K562 (cell line): ENCODE results near the gene TMPRSS5. TPM values are rescaled to one million over a fixed set of nuclear protein-coding genes. Genes with fewer than 3 reads are reported as not detected.
A peak's percentile ranks its signal among the peaks of the same experiment; 100 is the strongest.

Source experiments
- EZH2 ChIP-seq: IDR thresholded peaks from 2 replicates; pipeline ENCODE4 v1.6.1; 2012; ENCODE audit warnings: low read depth, mild to moderate bottlenecking, inconsistent platforms, low read length, borderline replicate concordance
- JUND ChIP-seq, 2 experiments: IDR thresholded peaks; 2 replicates in 1 of 2; 3 replicates in 1 of 2; pipeline ENCODE4 v1.6.1; 2011; ENCODE audit warnings: borderline replicate concordance in 2 of 2, low read depth in 2 of 2, low read length in 2 of 2, improper control_type of control experiment in 1 of 2, missing biosample characterization in 1 of 2, missing genetic modification characterization in 1 of 2, missing genetic modification reagents in 1 of 2
- PRDM10 ChIP-seq: fragments of 450-650 bp; IDR thresholded peaks from 2 replicates; pipeline ENCODE4 v1.6.1; 2018; ENCODE audit not compliant: partially characterized antibody
- PURB ChIP-seq: sonication (generic); formaldehyde crosslinking; IDR thresholded peaks from 2 replicates; pipeline ENCODE4 v1.9.0; 2021; ENCODE audit warnings: low read depth, mild to moderate bottlenecking, missing genetic modification reagents
- RAD21 ChIP-seq, 2 experiments: fragments of 250-450 bp in 1 of 2; fragments of 450-650 bp in 1 of 2; sonication (Bioruptor Pico) in 1 of 2; formaldehyde crosslinking in 1 of 2; IDR thresholded peaks in 1 of 2; conservative IDR thresholded peaks in 1 of 2; 2 replicates each; pipeline versions ENCODE4 v1.4.0 to v1.8.0; 2020 to 2022; ENCODE audit warnings: mild to moderate bottlenecking in 2 of 2, moderate library complexity in 1 of 2
- RFX1 ChIP-seq: fragments of 450-650 bp; IDR thresholded peaks from 2 replicates; pipeline ENCODE4 v1.6.1; 2016; ENCODE audit warnings: mild to moderate bottlenecking, moderate library complexity
- SRSF9 ChIP-seq: fragments of 200-400 bp; formaldehyde crosslinking; IDR thresholded peaks from 2 replicates; pipeline ENCODE4 v1.6.1; 2017; ENCODE audit warnings: low read depth, low read length, borderline replicate concordance
- ZFP91 ChIP-seq: sonication (generic); formaldehyde crosslinking; IDR thresholded peaks from 2 replicates; pipeline ENCODE4 v1.8.0; 2022; ENCODE audit warnings: mild to moderate bottlenecking, missing genetic modification reagents
- polyA plus RNA-seq, 8 experiments: library from polyadenylated mRNA; depleted of rRNA in 4 of 8; stranded (reverse) in 5 of 8; unstranded in 3 of 8; fragments of >200 nt; fragmentation: Nextera tagmentation in 2 of 8; fragmentation: Illumina TruSeq in 1 of 8; extraction: Ambion mirVana in 2 of 8; extraction: Trizol in 1 of 8; gene quantifications; 2 replicates each; pipeline versions ENCODE4 v1.2.1 to v1.2.3, GENCODE V29; 2011 to 2014; ENCODE audit warnings: inconsistent platforms in 1 of 8, missing spikeins in 1 of 8
- total RNA-seq, 7 experiments: library from RNA; depleted of rRNA in 6 of 7; stranded (reverse); fragments of >200 nt in 6 of 7; fragmentation: Illumina TruSeq in 2 of 7; extraction: Trizol in 2 of 7; gene quantifications; 2 replicates each; pipeline versions ENCODE4 v1.2.1 to v1.2.3, GENCODE V29; 2011 to 2021; ENCODE audit warnings: low replicate concordance in 1 of 7
- TF ChIP-seq, protein P1 (sequence below), 2 experiments: fragments of 450-650 bp in 1 of 2; sonication (generic) in 1 of 2; formaldehyde crosslinking in 1 of 2; IDR thresholded peaks; 2 replicates each; pipeline versions ENCODE4 v1.7.1 to v1.9.0; 2016 to 2022; ENCODE audit warnings: inconsistent platforms in 1 of 2, mild to moderate bottlenecking in 1 of 2, missing genetic modification reagents in 1 of 2

The TMPRSS5 gene
- total and polyA plus RNA-seq, 9 of the 15 experiments (the other 6 are each of a cell fraction or from before 2014, with no cell fraction given): 0.07 to 0.49 (median 0.17) TPM; not detected in 1

DNA sequence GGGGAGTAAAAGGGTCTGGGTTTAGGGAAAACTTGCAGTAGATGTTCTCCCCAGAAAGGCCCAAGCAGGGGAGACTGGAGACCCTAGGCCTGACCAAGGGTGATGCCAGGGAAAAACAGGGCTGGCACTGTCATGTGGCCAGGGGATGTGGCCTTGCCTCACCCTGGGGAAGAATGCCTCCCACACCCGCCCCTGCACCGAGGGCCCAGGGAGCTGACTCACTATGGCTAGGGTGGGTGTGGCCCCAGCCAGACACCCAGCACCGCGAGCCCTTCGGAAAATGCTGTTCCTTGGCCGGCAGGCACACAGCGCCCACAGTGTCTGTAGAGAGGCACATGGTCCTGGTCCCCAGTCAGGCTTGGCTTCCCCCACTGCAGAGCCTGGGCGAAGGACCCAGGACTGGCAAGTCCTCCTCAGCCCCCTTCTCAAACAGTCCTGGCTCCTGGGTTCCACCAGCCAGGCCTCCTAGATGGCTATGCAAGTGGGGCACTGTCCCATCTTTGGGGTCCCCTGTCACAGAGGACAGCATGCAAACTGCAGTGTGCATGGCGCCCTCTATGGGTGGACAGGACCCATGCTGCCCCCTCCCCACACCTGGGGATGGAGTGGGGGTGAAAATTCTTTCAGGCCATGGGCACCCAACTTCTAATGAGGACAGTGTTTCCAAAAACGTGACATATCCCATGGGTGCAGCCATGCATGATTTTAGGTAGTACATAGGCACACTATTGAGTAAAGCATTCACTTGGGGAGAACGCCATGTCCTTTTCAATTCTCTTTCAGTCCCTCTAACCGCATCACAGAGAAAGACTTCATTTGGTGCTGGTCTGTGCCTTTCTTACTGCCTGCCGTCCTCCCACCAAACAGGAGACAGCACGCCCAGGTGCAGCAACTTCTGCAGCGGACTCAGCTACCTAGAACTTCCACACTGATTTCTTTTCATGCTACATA, 15.2 kb downstream of the TMPRSS5 start (continued):
- TF ChIP-seq SRSF9 (no peak), RAD21 (CRISPR knock-in tag; conservative IDR thresholded peaks at IDR 0.05 in 1 of 2, IDR thresholded peaks at IDR 0.05 in 1 of 2) (peak; percentile 70 to 83), PURB (no peak), RFX1 (no peak), ZFP91 (CRISPR knock-in tag) (no peak), JUND (IDR thresholded peaks at IDR 0.05; ENCODE audit: borderline replicate concordance, low read depth, low read length) (peak; percentile 90), JUND (tag; IDR thresholded peaks at IDR 0.05; ENCODE audit: borderline replicate concordance, low read depth, low read length) (peak; percentile 89; the same call in 2 of the 3 replicates), PRDM10 (peak; percentile 8), EZH2 (no peak)
- TF ChIP-seq, protein P1, sequence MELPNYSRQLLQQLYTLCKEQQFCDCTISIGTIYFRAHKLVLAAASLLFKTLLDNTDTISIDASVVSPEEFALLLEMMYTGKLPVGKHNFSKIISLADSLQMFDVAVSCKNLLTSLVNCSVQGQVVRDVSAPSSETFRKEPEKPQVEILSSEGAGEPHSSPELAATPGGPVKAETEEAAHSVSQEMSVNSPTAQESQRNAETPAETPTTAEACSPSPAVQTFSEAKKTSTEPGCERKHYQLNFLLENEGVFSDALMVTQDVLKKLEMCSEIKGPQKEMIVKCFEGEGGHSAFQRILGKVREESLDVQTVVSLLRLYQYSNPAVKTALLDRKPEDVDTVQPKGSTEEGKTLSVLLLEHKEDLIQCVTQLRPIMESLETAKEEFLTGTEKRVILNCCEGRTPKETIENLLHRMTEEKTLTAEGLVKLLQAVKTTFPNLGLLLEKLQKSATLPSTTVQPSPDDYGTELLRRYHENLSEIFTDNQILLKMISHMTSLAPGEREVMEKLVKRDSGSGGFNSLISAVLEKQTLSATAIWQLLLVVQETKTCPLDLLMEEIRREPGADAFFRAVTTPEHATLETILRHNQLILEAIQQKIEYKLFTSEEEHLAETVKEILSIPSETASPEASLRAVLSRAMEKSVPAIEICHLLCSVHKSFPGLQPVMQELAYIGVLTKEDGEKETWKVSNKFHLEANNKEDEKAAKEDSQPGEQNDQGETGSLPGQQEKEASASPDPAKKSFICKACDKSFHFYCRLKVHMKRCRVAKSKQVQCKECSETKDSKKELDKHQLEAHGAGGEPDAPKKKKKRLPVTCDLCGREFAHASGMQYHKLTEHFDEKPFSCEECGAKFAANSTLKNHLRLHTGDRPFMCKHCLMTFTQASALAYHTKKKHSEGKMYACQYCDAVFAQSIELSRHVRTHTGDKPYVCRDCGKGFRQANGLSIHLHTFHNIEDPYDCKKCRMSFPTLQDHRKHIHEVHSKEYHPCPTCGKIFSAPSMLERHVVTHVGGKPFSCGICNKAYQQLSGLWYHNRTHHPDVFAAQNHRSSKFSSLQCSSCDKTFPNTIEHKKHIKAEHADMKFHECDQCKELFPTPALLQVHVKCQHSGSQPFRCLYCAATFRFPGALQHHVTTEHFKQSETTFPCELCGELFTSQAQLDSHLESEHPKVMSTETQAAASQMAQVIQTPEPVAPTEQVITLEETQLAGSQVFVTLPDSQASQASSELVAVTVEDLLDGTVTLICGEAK (IDR thresholded peaks at IDR 0.05): no peak
- TF ChIP-seq, protein P1 (CRISPR knock-in tag; IDR thresholded peaks at IDR 0.05): no peak
